Trophoblast cell (in vitro differentiated cells and primary cell): ENCODE results near the gene WDR76.

ENCODE experiments used
- DNase-seq, 2 donors: peaks; one replicate each; pipeline ENCODE4 v3.0.0-alpha.2; 2016
- H2AFZ ChIP-seq: 2 replicates; pipeline ENCODE4 v1.6.1; 2013; ENCODE audit warnings: low read length, moderate library complexity, mild to moderate bottlenecking; ENCODE audit not compliant: insufficient read depth, poor library complexity
- H2AK5ac ChIP-seq: 2 replicates; pipeline ENCODE4 v1.6.1; 2013; ENCODE audit warnings: mild to moderate bottlenecking, low read length
- H2BK120ac ChIP-seq: 2 replicates; pipeline ENCODE4 v1.6.1; 2013; ENCODE audit warnings: low read length, mild to moderate bottlenecking, moderate library complexity; ENCODE audit not compliant: insufficient read depth, poor library complexity
- H2BK12ac ChIP-seq: 2 replicates; pipeline ENCODE4 v1.6.1; 2013; ENCODE audit warnings: mild to moderate bottlenecking, low read length, moderate library complexity
- H2BK5ac ChIP-seq: 2 replicates; pipeline ENCODE4 v1.6.1; 2013; ENCODE audit warnings: low read length, low read depth, moderate library complexity, mild to moderate bottlenecking; ENCODE audit not compliant: poor library complexity
- H3K14ac ChIP-seq: 2 replicates; pipeline ENCODE4 v1.6.1; 2013; ENCODE audit warnings: mild to moderate bottlenecking, low read length
- H3K18ac ChIP-seq: 2 replicates; pipeline ENCODE4 v1.6.1; 2013; ENCODE audit warnings: mild to moderate bottlenecking, low read length
- H3K23ac ChIP-seq: 2 replicates; pipeline ENCODE4 v1.6.1; 2013; ENCODE audit warnings: low read length
- H3K27ac ChIP-seq: 2 replicates; pipeline ENCODE4 v1.5.1; 2013; ENCODE audit warnings: low read depth, mild to moderate bottlenecking, inconsistent platforms, low read length, moderate library complexity
- H3K27me3 ChIP-seq: 2 replicates; pipeline ENCODE4 v1.6.1; 2013; ENCODE audit warnings: inconsistent platforms, mild to moderate bottlenecking, low read length, moderate library complexity; ENCODE audit not compliant: insufficient read depth
- H3K36me3 ChIP-seq, 2 experiments: 1 replicate in 1 of 2; 2 replicates in 1 of 2; pipeline ENCODE4 v1.6.1; 2013; ENCODE audit warnings: low read length in 2 of 2, mild to moderate bottlenecking in 2 of 2, moderate library complexity in 1 of 2; ENCODE audit not compliant: insufficient read depth in 2 of 2, control insufficient read depth in 1 of 2
- H3K4ac ChIP-seq: 2 replicates; pipeline ENCODE4 v1.6.1; 2013; ENCODE audit warnings: low read depth, mild to moderate bottlenecking, low read length, moderate library complexity
- H3K4me1 ChIP-seq, 2 experiments: 1 replicate in 1 of 2; 2 replicates in 1 of 2; pipeline ENCODE4 v1.6.1; 2013; ENCODE audit warnings: low read length in 2 of 2, mild to moderate bottlenecking in 2 of 2, moderate library complexity in 1 of 2; ENCODE audit not compliant: insufficient read depth in 2 of 2, control insufficient read depth in 1 of 2
- H3K4me2 ChIP-seq: 2 replicates; pipeline ENCODE4 v1.6.1; 2013; ENCODE audit warnings: inconsistent platforms, mild to moderate bottlenecking, low read length, moderate library complexity
- H3K4me3 ChIP-seq: 2 replicates; pipeline ENCODE4 v1.5.1; 2013; ENCODE audit warnings: mild to moderate bottlenecking, low read depth, low read length, inconsistent platforms
- H3K79me1 ChIP-seq: one replicate; pipeline ENCODE4 v1.6.1; 2013; ENCODE audit warnings: low read length
- H3K79me2 ChIP-seq: 2 replicates; pipeline ENCODE4 v1.6.1; 2013; ENCODE audit warnings: low read length, mild to moderate bottlenecking; ENCODE audit not compliant: control insufficient read depth, insufficient read depth, poor library complexity
- H3K9ac ChIP-seq: 2 replicates; pipeline ENCODE4 v1.6.1; 2013; ENCODE audit warnings: mild to moderate bottlenecking, low read length
- H3K9me3 ChIP-seq: 2 replicates; pipeline ENCODE4 v1.6.1; 2013; ENCODE audit warnings: low read depth, mild to moderate bottlenecking, control low read depth, inconsistent platforms, low read length; ENCODE audit not compliant: insufficient read depth
- H4K12ac ChIP-seq: 2 replicates; pipeline ENCODE4 v1.6.1; 2013; ENCODE audit warnings: low read depth, mild to moderate bottlenecking, low read length, moderate library complexity
- H4K8ac ChIP-seq: 2 replicates; pipeline ENCODE4 v1.6.1; 2013; ENCODE audit warnings: low read depth, mild to moderate bottlenecking, low read length, moderate library complexity
- H4K91ac ChIP-seq: one replicate; pipeline ENCODE4 v1.6.1; 2013; ENCODE audit warnings: low read depth, mild to moderate bottlenecking, low read length, moderate library complexity
- WGBS: extraction: QIAGEN DNeasy Blood & Tissue Kit; methylation state at CpG from one replicate; pipeline ENCODE4 v1.1.7; 2013; ENCODE audit warnings: missing lambda C conversion rate; ENCODE audit not compliant: insufficient read length, insufficient coverage; ENCODE audit errors: extremely low coverage; 5-methylcytosine and 5-hydroxymethylcytosine counted together

The WDR76 gene

DNA sequence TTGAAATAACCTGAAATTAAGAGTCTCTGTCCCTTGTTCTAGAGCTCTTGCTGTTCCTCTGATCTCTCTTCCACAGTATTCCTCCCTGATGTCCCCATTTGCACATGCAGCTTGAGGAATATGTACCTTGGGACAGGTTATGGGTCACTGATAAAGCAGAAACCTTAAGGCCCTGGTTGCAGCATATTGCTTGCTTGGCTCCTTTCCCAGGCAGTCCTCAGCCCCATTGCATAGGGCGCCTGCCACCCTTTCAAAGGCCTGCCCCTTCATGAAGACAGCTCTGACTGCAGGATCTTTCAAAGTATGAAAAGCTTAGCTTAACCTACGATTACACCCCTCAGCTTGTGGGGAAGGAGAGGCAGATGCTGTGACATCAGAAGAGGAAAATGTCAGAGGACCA lies 51.6 kb downstream of the WDR76 start:
- H3K18ac ChIP-seq: no peak overlapping the region
- H3K9ac ChIP-seq: no peak overlapping the region
- no peak overlapping the region for H3K27ac ChIP-seq
- H4K12ac ChIP-seq: no peak overlapping the region
- H4K8ac ChIP-seq: no peak overlapping the region
- H3K4ac ChIP-seq: no peak overlapping the region
- H3K4me2 ChIP-seq: no peak overlapping the region
- DNase-seq: no peak
- no peak overlapping the region for H2AFZ ChIP-seq
- no peak overlapping the region for H2AK5ac ChIP-seq
- H2BK120ac ChIP-seq: no peak overlapping the region
- H3K79me1 ChIP-seq: no peaks in the 10 kb centered on the region
- H3K27me3 ChIP-seq: no peaks in the 10 kb centered on the region
- H3K4me3 ChIP-seq: no peak overlapping the region
- H4K91ac ChIP-seq: no peak overlapping the region
- H2BK12ac ChIP-seq: no peak overlapping the region
- no peak overlapping the region for H2BK5ac ChIP-seq
- H3K79me2 ChIP-seq: no peaks in the 10 kb centered on the region
- H3K9me3 ChIP-seq: no peaks in the 10 kb centered on the region
- no peak overlapping the region for H3K14ac ChIP-seq
- WGBS: no CpG with 5 or more reads among the region's 2 CpGs
- no peaks in the 10 kb centered on the region for H3K4me1 ChIP-seq
- peaks cover 9 to 11% of the 10 kb centered on the region in 2 experiments for H3K36me3 ChIP-seq
- no peak overlapping the region for H3K23ac ChIP-seq

- Histone ChIP-seq H3K18ac (no peak overlapping the region), H2BK5ac (no peak overlapping the region)
Observed at GRCh38 chr15:43879386-43880355, 52.9 kb downstream of the WDR76 start.

GRCh38 chr15:43880406-43881194 lies 53.8 kb downstream of the WDR76 start:
- Histone ChIP-seq H4K91ac (no peak overlapping the region), H3K18ac (no peak overlapping the region), H3K27me3 (no peaks in the 10 kb centered on the region), H2BK5ac (no peak overlapping the region), H3K14ac (no peak overlapping the region), H3K79me2 (no peaks in the 10 kb centered on the region), H2BK120ac (no peak overlapping the region), H3K23ac (no peak overlapping the region), H2BK12ac (no peak overlapping the region), H4K12ac (no peak overlapping the region), H2AFZ (no peak overlapping the region), H4K8ac (no peak overlapping the region), H3K4me1 (no peaks in the 10 kb centered on the region), H2AK5ac (no peak overlapping the region), H3K4me3 (no peak overlapping the region), H3K27ac (no peak overlapping the region), H3K9me3 (no peaks in the 10 kb centered on the region), H3K36me3 (peaks cover 2 to 5% of the 10 kb centered on the region in 2 experiments), H3K9ac (no peak overlapping the region), H3K79me1 (no peaks in the 10 kb centered on the region), H3K4me2 (no peak overlapping the region), H3K4ac (no peak overlapping the region)
- WGBS: no CpG with 5 or more reads among the region's 5 CpGs
- no peak for DNase-seq

More at GRCh38 chr15:43879386-43880355, 52.9 kb downstream of the WDR76 start:
- Histone ChIP-seq H2BK12ac (no peak overlapping the region), H3K27ac (no peak overlapping the region), H4K91ac (no peak overlapping the region), H2AK5ac (no peak overlapping the region), H2AFZ (no peak overlapping the region), H3K9ac (no peak overlapping the region), H3K36me3 (peaks cover 2 to 5% of the 10 kb centered on the region in 2 experiments), H3K23ac (no peak overlapping the region), H3K4ac (no peak overlapping the region), H3K4me1 (no peaks in the 10 kb centered on the region), H3K4me3 (no peak overlapping the region), H3K9me3 (no peaks in the 10 kb centered on the region), H3K27me3 (no peaks in the 10 kb centered on the region), H3K79me2 (no peaks in the 10 kb centered on the region), H3K14ac (no peak overlapping the region), H3K4me2 (no peak overlapping the region), H4K8ac (no peak overlapping the region), H3K79me1 (no peaks in the 10 kb centered on the region), H2BK120ac (no peak overlapping the region), H4K12ac (no peak overlapping the region)
- no CpG with 5 or more reads among the region's 15 CpGs for WGBS
- no peak for DNase-seq

DNA sequence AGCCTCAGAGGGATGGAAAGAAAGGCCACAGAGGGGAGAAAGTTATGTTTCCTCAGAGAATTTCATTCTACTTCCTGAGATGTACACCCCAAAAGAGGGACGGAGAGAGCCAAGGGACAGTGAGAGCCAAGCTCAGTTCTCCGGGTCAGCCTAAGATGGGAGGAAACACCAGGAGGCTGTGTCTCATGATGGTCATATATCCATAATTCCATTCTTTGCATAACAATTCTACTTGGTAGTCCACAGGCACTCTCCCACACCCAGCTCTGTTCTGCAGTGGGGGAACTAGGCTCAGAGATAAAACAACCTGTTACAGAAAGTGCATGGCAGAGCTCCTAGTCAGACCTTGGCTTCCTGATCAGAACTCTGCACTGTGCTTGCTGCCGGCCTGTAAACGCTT lies 54.4 kb downstream of the WDR76 start:
- WGBS: no CpG with 5 or more reads among the region's 4 CpGs
- Histone ChIP-seq H3K4me2 (no peak overlapping the region), H3K4me3 (no peak overlapping the region)

More for the DNA sequence above, 54.4 kb downstream of the WDR76 start:
- no peak overlapping the region for H2AK5ac ChIP-seq
- no peak overlapping the region for H4K12ac ChIP-seq
- H3K4ac ChIP-seq: no peak overlapping the region
- no peak overlapping the region for H4K91ac ChIP-seq
- H3K18ac ChIP-seq: no peak overlapping the region
- no peak for DNase-seq
- H2AFZ ChIP-seq: no peak overlapping the region
- H2BK5ac ChIP-seq: no peak overlapping the region
- H3K9me3 ChIP-seq: no peaks in the 10 kb centered on the region
- no peak overlapping the region for H4K8ac ChIP-seq
- no peaks in the 10 kb centered on the region for H3K79me1 ChIP-seq
- no peaks in the 10 kb centered on the region for H3K79me2 ChIP-seq
- H3K23ac ChIP-seq: no peak overlapping the region
- H3K27ac ChIP-seq: no peak overlapping the region
- no peaks in the 10 kb centered on the region for H3K27me3 ChIP-seq
- H3K4me1 ChIP-seq: no peaks in the 10 kb centered on the region
- no peak overlapping the region for H3K14ac ChIP-seq
- H3K9ac ChIP-seq: no peak overlapping the region
- H2BK12ac ChIP-seq: no peak overlapping the region
- no peak overlapping the region for H2BK120ac ChIP-seq
- H3K36me3 ChIP-seq: peaks cover 2 to 5% of the 10 kb centered on the region in 2 experiments
